Ishikawa (cell line): ENCODE measurements around the gene CUTC.

Experiments
- EGR1 ChIP-seq: IDR thresholded peaks from 2 replicates; pipeline ENCODE4 v1.6.1; 2012
- EP300 ChIP-seq: IDR thresholded peaks from 2 replicates; pipeline ENCODE4 v1.6.1; 2012; ENCODE audit warnings: borderline replicate concordance
- FOXM1 ChIP-seq: IDR thresholded peaks from 2 replicates; pipeline ENCODE4 v1.6.1; 2012; ENCODE audit warnings: low read depth, borderline replicate concordance
- NFIC ChIP-seq: IDR thresholded peaks from 2 replicates; pipeline ENCODE4 v1.6.1; 2012
- RAD21 ChIP-seq: IDR thresholded peaks from 2 replicates; pipeline ENCODE4 v1.6.1; 2012; ENCODE audit warnings: low read depth
- TCF12 ChIP-seq: IDR thresholded peaks from 2 replicates; pipeline ENCODE4 v1.6.1; 2012; ENCODE audit warnings: low read depth
- YY1 ChIP-seq: IDR thresholded peaks from 2 replicates; pipeline ENCODE4 v1.6.1; 2012; ENCODE audit warnings: low read depth

- TF ChIP-seq EGR1 (no peak), RAD21 (no peak), YY1 (no peak), TCF12 (no peak), EP300 (no peak), FOXM1 (no peak), NFIC (no peak)
These were observed 33.8 kb downstream of the CUTC start for GRCh38 chr10:99765672-99766301.
